GM12878 (cell line): Measurements from ENCODE around the gene SEM1. TPM values are rescaled to one million over a fixed set of nuclear protein-coding genes. Genes with fewer than 3 reads are reported as not detected.

Experiments used
- CREB1 ChIP-seq: IDR thresholded peaks from 2 replicates; pipeline ENCODE4 v1.6.1; 2012; ENCODE audit warnings: low read depth, mild to moderate bottlenecking, inconsistent platforms
- ELK1 ChIP-seq: IDR thresholded peaks from 2 replicates; pipeline ENCODE4 v1.6.1; 2012; ENCODE audit warnings: low read depth, low read length, improper control_type of control experiment
- KAT2A ChIP-seq: conservative IDR thresholded peaks from 2 replicates; pipeline ENCODE4 v1.6.1; 2011; ENCODE audit warnings: low read depth, low read length; ENCODE audit not compliant: control insufficient read depth
- MLLT1 ChIP-seq: fragments of 450-650 bp; IDR thresholded peaks from 2 replicates; pipeline ENCODE4 v1.6.1; 2016; ENCODE audit warnings: mild to moderate bottlenecking
- PAX8 ChIP-seq: fragments of 450-650 bp; IDR thresholded peaks from 2 replicates; pipeline ENCODE4 v1.6.1; 2017; ENCODE audit warnings: mild to moderate bottlenecking, moderate library complexity
- PML ChIP-seq: IDR thresholded peaks from 2 replicates; pipeline ENCODE4 v1.6.1; 2012; ENCODE audit warnings: low read length, inconsistent platforms
- SMC3 ChIP-seq: IDR thresholded peaks from 2 replicates; pipeline ENCODE4 v1.6.1; 2011; ENCODE audit warnings: low read length, improper control_type of control experiment, borderline replicate concordance
- ZBED1 ChIP-seq: IDR thresholded peaks from 2 replicates; pipeline ENCODE4 v1.6.1; 2016; ENCODE audit warnings: borderline replicate concordance
- polyA plus RNA-seq, 11 experiments: library from polyadenylated mRNA; depleted of rRNA in 4 of 11; unstranded in 6 of 11; stranded (reverse) in 5 of 11; fragments of >200 nt; fragmentation: Nextera tagmentation in 4 of 11; fragmentation: Illumina TruSeq in 1 of 11; extraction: Ambion mirVana in 4 of 11; extraction: Trizol in 1 of 11; gene quantifications; 1 replicate in 1 of 11; 2 replicates in 10 of 11; pipeline versions ENCODE4 v1.2.1 to v1.2.3, GENCODE V29; 2011 to 2016; ENCODE audit warnings: inconsistent platforms in 2 of 11, missing spikeins in 2 of 11, low read depth in 1 of 11
- total RNA-seq, 4 experiments: library from RNA; depleted of rRNA in 3 of 4; stranded (reverse); fragments of >200 nt in 3 of 4; fragmentation: Illumina TruSeq in 1 of 4; extraction: Trizol in 1 of 4; gene quantifications; 2 replicates each; pipeline versions ENCODE4 v1.2.1 to v1.2.3, GENCODE V29; 2013 to 2021
- TF ChIP-seq, protein P1 (sequence below): fragments of 450-650 bp; IDR thresholded peaks from 2 replicates; pipeline ENCODE4 v1.6.1; 2016; ENCODE audit warnings: mild to moderate bottlenecking
- TF ChIP-seq, protein P2 (sequence below): IDR thresholded peaks from 2 replicates; pipeline ENCODE4 v1.6.1; 2012; ENCODE audit warnings: low read depth, low read length, improper control_type of control experiment

Gene SEM1
- total and polyA plus RNA-seq, 10 of the 15 experiments (the other 5 are each of a cell fraction or from before 2014, with no cell fraction given), result 44.6 to 606 (median 356) TPM

DNA sequence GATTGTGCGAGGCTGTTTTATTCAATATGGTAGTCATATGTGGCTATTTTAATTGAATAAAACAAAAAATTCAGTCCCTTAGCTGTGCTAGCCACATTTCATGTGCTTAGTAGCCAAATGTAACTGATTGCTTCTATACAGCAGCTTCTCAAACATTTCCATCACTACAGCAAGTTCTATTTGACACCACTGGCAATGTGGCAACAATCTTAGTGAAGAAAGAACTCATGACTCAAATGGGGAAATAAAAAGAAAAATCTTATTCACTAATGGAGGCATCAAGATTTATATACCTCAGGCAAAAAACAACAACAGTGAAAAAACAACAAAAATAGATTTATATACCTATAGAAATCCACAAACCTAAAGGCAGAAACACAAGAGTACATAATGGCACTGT lies 17.9 kb downstream of the SEM1 start (continued):
- TF ChIP-seq, protein P1, sequence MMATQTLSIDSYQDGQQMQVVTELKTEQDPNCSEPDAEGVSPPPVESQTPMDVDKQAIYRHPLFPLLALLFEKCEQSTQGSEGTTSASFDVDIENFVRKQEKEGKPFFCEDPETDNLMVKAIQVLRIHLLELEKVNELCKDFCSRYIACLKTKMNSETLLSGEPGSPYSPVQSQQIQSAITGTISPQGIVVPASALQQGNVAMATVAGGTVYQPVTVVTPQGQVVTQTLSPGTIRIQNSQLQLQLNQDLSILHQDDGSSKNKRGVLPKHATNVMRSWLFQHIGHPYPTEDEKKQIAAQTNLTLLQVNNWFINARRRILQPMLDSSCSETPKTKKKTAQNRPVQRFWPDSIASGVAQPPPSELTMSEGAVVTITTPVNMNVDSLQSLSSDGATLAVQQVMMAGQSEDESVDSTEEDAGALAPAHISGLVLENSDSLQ, result no peak
- TF ChIP-seq CREB1 (no peak), ELK1 (no peak), MLLT1 (no peak), KAT2A (no peak), ZBED1 (no peak), PAX8 (no peak), SMC3 (no peak), PML (no peak)
- TF ChIP-seq, protein P2, sequence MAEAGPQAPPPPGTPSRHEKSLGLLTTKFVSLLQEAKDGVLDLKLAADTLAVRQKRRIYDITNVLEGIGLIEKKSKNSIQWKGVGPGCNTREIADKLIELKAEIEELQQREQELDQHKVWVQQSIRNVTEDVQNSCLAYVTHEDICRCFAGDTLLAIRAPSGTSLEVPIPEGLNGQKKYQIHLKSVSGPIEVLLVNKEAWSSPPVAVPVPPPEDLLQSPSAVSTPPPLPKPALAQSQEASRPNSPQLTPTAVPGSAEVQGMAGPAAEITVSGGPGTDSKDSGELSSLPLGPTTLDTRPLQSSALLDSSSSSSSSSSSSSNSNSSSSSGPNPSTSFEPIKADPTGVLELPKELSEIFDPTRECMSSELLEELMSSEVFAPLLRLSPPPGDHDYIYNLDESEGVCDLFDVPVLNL, result no peak
